PFSK-1 (cell line): ENCODE data around the gene TSEN15.

Experiments used
- POLR2AphosphoS5 ChIP-seq: IDR thresholded peaks from 2 replicates; pipeline ENCODE4 v1.6.1; 2012; ENCODE audit warnings: low read depth, mild to moderate bottlenecking, control low read depth, low read length, moderate library complexity
- REST ChIP-seq, 2 experiments: IDR thresholded peaks; 2 replicates each; pipeline versions ENCODE4 v1.6.1 to v1.8.0; 2011 to 2012; ENCODE audit warnings: low read depth in 2 of 2, low read length in 2 of 2, control low read depth in 1 of 2, inconsistent platforms in 1 of 2, mild to moderate bottlenecking in 1 of 2, moderate library complexity in 1 of 2; ENCODE audit not compliant: insufficient read depth in 1 of 2
- SIN3A ChIP-seq: IDR thresholded peaks from 2 replicates; pipeline ENCODE4 v1.6.1; 2012; ENCODE audit warnings: mild to moderate bottlenecking, low read length, moderate library complexity, borderline replicate concordance; ENCODE audit not compliant: insufficient read depth
- TAF1 ChIP-seq: IDR thresholded peaks from 2 replicates; pipeline ENCODE4 v1.6.1; 2012; ENCODE audit warnings: low read length, control low read depth, borderline replicate concordance; ENCODE audit not compliant: insufficient read depth

- TF ChIP-seq POLR2AphosphoS5 (no peak), TAF1 (no peak), REST (IDR thresholded peaks at IDR 0.05; ENCODE audit: insufficient read depth in 1 of 2, low read depth in 2 of 2, low read length in 2 of 2) (no peak), SIN3A (no peak)
Measured at GRCh38 chr1:184061396-184062003, 10.0 kb downstream of the TSEN15 start.
